Fibroblast of lung (primary cell): ENCODE results near the gene CMTM7. TPM values are rescaled to one million over a fixed set of nuclear protein-coding genes. Genes with fewer than 3 reads are reported as not detected.

Experiments
- DNase-seq, 2 donors: peaks; one replicate each; pipeline versions ENCODE4 v3.0.0 to v3.0.0-alpha.2; 2010; ENCODE audit warnings: low read depth in 2 of 2
- H2AFZ ChIP-seq: 2 replicates; pipeline ENCODE4 v1.5.1; 2012; ENCODE audit warnings: low read length, control low read depth, inconsistent platforms
- H3K27ac ChIP-seq: 2 replicates; pipeline ENCODE4 v1.5.1; 2011; ENCODE audit warnings: low read length, control low read depth; ENCODE audit not compliant: insufficient read depth
- H3K27me3 ChIP-seq: 2 replicates; pipeline ENCODE4 v1.5.1; 2011; ENCODE audit warnings: mild to moderate bottlenecking, low read length; ENCODE audit not compliant: control insufficient read depth, insufficient read depth
- H3K36me3 ChIP-seq: 2 replicates; pipeline ENCODE4 v1.5.1; 2011; ENCODE audit warnings: low read length; ENCODE audit not compliant: control insufficient read depth, insufficient read depth
- H3K4me1 ChIP-seq: 2 replicates; pipeline ENCODE4 v1.5.1; 2011; ENCODE audit warnings: low read length; ENCODE audit not compliant: control insufficient read depth, insufficient read depth; ENCODE audit errors: extremely low read depth
- H3K4me2 ChIP-seq: 2 replicates; pipeline ENCODE4 v1.5.1; 2011; ENCODE audit warnings: low read length, control low read depth; ENCODE audit not compliant: insufficient read depth; ENCODE audit errors: extremely low read depth
- H3K4me3 ChIP-seq, 4 experiments: fragments of 200-600 bp in 1 of 4; sonication (generic) in 1 of 4; replicated peaks in 1 of 4; 2 replicates each; pipeline ENCODE4 v1.5.1; 2011 to 2016; ENCODE audit warnings: low read length in 4 of 4, low read depth in 3 of 4, mild to moderate bottlenecking in 3 of 4, control low read depth in 2 of 4, inconsistent platforms in 1 of 4, mixed read lengths in 1 of 4; ENCODE audit not compliant: insufficient read depth in 1 of 4; ENCODE audit errors: control extremely low read depth in 1 of 4
- H3K79me2 ChIP-seq: 2 replicates; pipeline ENCODE4 v1.5.1; 2012; ENCODE audit warnings: mild to moderate bottlenecking, low read length, inconsistent platforms; ENCODE audit not compliant: control insufficient read depth, insufficient read depth
- H3K9ac ChIP-seq: 2 replicates; pipeline ENCODE4 v1.5.1; 2011; ENCODE audit warnings: mild to moderate bottlenecking, low read length, control low read depth; ENCODE audit not compliant: insufficient read depth
- H3K9me3 ChIP-seq: 2 replicates; pipeline ENCODE4 v1.5.1; 2012; ENCODE audit warnings: low read depth, low read length; ENCODE audit not compliant: control insufficient read depth, insufficient read depth
- H4K20me1 ChIP-seq: 2 replicates; pipeline ENCODE4 v1.5.1; 2011; ENCODE audit warnings: low read length; ENCODE audit not compliant: control insufficient read depth, insufficient read depth; ENCODE audit errors: extremely low read depth
- CTCF ChIP-seq, 2 donors: IDR thresholded peaks in 1 of 2; conservative IDR thresholded peaks in 1 of 2; 1 replicate in 1 of 2; 2 replicates in 1 of 2; pipeline ENCODE4 v1.5.1; 2011 to 2012; ENCODE audit warnings: low read length in 2 of 2, control low read depth in 1 of 2, inconsistent platforms in 1 of 2, low read depth in 1 of 2, mild to moderate bottlenecking in 1 of 2
- EZH2 ChIP-seq: IDR thresholded peaks from 2 replicates; pipeline ENCODE4 v1.5.1; 2012; ENCODE audit warnings: low read length, control low read depth, mild to moderate bottlenecking; ENCODE audit errors: missing control alignments
- polyA plus RNA-seq, 2 donors: library from polyadenylated mRNA; depleted of rRNA in 1 of 2; stranded (reverse) in 1 of 2; unstranded in 1 of 2; fragments of >200 nt; gene quantifications; 2 replicates each; pipeline ENCODE4 v1.2.1, GENCODE V29; 2011 to 2012; ENCODE audit warnings: missing spikeins in 1 of 2
- total RNA-seq: library from RNA; depleted of rRNA; stranded (reverse); fragments of >200 nt; gene quantifications from 2 replicates; pipeline ENCODE4 v1.2.1, GENCODE V29; 2014

Gene CMTM7
- total and polyA plus RNA-seq, 2 donors (not counting 1 experiment from before 2014, with no cell fraction given), result 3.5 to 9.3 TPM

GRCh38 chr3:32483772-32484171, 92.1 kb downstream of the CMTM7 start:
- Histone ChIP-seq H3K4me3 (no peak overlapping the region), H3K36me3 (peaks cover 2% of the 10 kb centered on the region), H3K79me2 (no peaks in the 10 kb centered on the region), H3K4me1 (no peaks in the 10 kb centered on the region), H2AFZ (no peak overlapping the region), H3K4me2 (no peak overlapping the region), H3K27me3 (no peaks in the 10 kb centered on the region), H3K9ac (no peak overlapping the region), H3K9me3 (no peaks in the 10 kb centered on the region), H3K27ac (no peak overlapping the region), H4K20me1 (no peaks in the 10 kb centered on the region)
- TF ChIP-seq CTCF (conservative IDR thresholded peaks at IDR 0.05 in 1 of 2, IDR thresholded peaks at IDR 0.05 in 1 of 2; ENCODE audit: low read depth in 1 of 2, low read length in 2 of 2), result no peak
- no peak for TF ChIP-seq EZH2
- DNase-seq, result no peak

- H3K9ac ChIP-seq, result no peak overlapping the region
- H3K27ac ChIP-seq, result no peak overlapping the region
- no peak for DNase-seq
- no peaks in the 10 kb centered on the region for H4K20me1 ChIP-seq
- H3K4me3 ChIP-seq, result no peak overlapping the region
- TF ChIP-seq EZH2 (no peak), CTCF (conservative IDR thresholded peaks at IDR 0.05 in 1 of 2, IDR thresholded peaks at IDR 0.05 in 1 of 2; ENCODE audit: low read depth in 1 of 2, low read length in 2 of 2) (no peak)
- no peaks in the 10 kb centered on the region for H3K4me1 ChIP-seq
- no peak overlapping the region for H3K4me2 ChIP-seq
- H3K27me3 ChIP-seq, result no peaks in the 10 kb centered on the region
- no peaks in the 10 kb centered on the region for H3K79me2 ChIP-seq
- no peaks in the 10 kb centered on the region for H3K9me3 ChIP-seq
- no peak overlapping the region for H2AFZ ChIP-seq
- H3K36me3 ChIP-seq, result peaks cover 2% of the 10 kb centered on the region
Measured at GRCh38 chr3:32484436-32484835, 92.8 kb downstream of the CMTM7 start.

GRCh38 chr3:32487781-32488473, 96.3 kb downstream of the CMTM7 start:
- Histone ChIP-seq H3K4me3 (no peak overlapping the region), H2AFZ (no peak overlapping the region), H4K20me1 (no peaks in the 10 kb centered on the region), H3K9me3 (no peaks in the 10 kb centered on the region), H3K27me3 (no peaks in the 10 kb centered on the region), H3K36me3 (peaks cover 2% of the 10 kb centered on the region), H3K27ac (no peak overlapping the region), H3K9ac (no peak overlapping the region), H3K79me2 (no peaks in the 10 kb centered on the region), H3K4me1 (no peaks in the 10 kb centered on the region), H3K4me2 (no peak overlapping the region)
- no peak for DNase-seq
- TF ChIP-seq CTCF (conservative IDR thresholded peaks at IDR 0.05 in 1 of 2, IDR thresholded peaks at IDR 0.05 in 1 of 2; ENCODE audit: low read depth in 1 of 2, low read length in 2 of 2), result no peak
